Smooth muscle cell (in vitro differentiated cells): Measurements from ENCODE around the gene SP1. TPM values are rescaled to one million over a fixed set of nuclear protein-coding genes. Genes with fewer than 3 reads are reported as not detected.

Source experiments
- DNase-seq: peaks from one replicate; lab custom pipeline; 2025; ENCODE audit not compliant: unreplicated experiment; lab: John Stamatoyannopoulos, UW
- H2AFZ ChIP-seq: fragments of 200-600 bp; sonication (generic); 2 replicates; pipeline ENCODE4 v1.6.0; 2016; ENCODE audit warnings: antibody characterized with exemption, low read depth, mild to moderate bottlenecking
- H3F3A ChIP-seq: fragments of 200-600 bp; sonication (generic); 2 replicates; pipeline ENCODE4 v1.6.0; 2017; ENCODE audit warnings: antibody characterized with exemption, low read depth
- H3K27ac ChIP-seq: fragments of 200-600 bp; sonication (generic); 2 replicates; pipeline ENCODE4 v1.5.1; 2016; ENCODE audit warnings: low read depth, mild to moderate bottlenecking
- H3K27me3 ChIP-seq: fragments of 200-600 bp; sonication (generic); 2 replicates; pipeline ENCODE4 v1.6.1; 2016; ENCODE audit warnings: low read depth, mild to moderate bottlenecking
- H3K36me3 ChIP-seq: fragments of 200-600 bp; sonication (generic); 2 replicates; pipeline ENCODE4 v1.5.1; 2016; ENCODE audit warnings: low read depth
- H3K4me1 ChIP-seq: fragments of 200-600 bp; sonication (generic); 2 replicates; pipeline ENCODE4 v1.5.1; 2016; ENCODE audit warnings: low read depth
- H3K4me2 ChIP-seq: fragments of 200-600 bp; sonication (generic); 2 replicates; pipeline ENCODE4 v1.6.0; 2016; ENCODE audit warnings: mild to moderate bottlenecking
- H3K4me3 ChIP-seq: fragments of 200-600 bp; sonication (generic); 2 replicates; pipeline ENCODE4 v1.5.1; 2016; ENCODE audit warnings: mild to moderate bottlenecking
- H3K79me2 ChIP-seq: fragments of 200-600 bp; sonication (generic); 2 replicates; pipeline ENCODE4 v1.6.0; 2016; ENCODE audit warnings: low read depth, mild to moderate bottlenecking
- H3K9ac ChIP-seq: fragments of 200-600 bp; sonication (generic); 2 replicates; pipeline ENCODE4 v1.6.0; 2016; ENCODE audit warnings: low read depth
- H3K9me3 ChIP-seq: fragments of 200-600 bp; sonication (generic); replicated peaks from 2 replicates; pipeline ENCODE4 v1.5.1; 2016; ENCODE audit warnings: low read depth
- H4K20me1 ChIP-seq: fragments of 200-600 bp; sonication (generic); 2 replicates; pipeline ENCODE4 v1.6.0; 2016; ENCODE audit warnings: low read depth
- WGBS: methylation state at CpG from one replicate; pipeline ENCODE4 v1.1.7; 2016; ENCODE audit warnings: low lambda C conversion rate; 5-methylcytosine and 5-hydroxymethylcytosine counted together
- polyA plus RNA-seq: library from polyadenylated mRNA; unstranded; fragments of >200 nt; fragmentation: Nextera tagmentation; extraction: Ambion mirVana; gene quantifications from 2 replicates; pipeline ENCODE4 v1.2.1, GENCODE V29; 2016
- total RNA-seq: library from RNA; depleted of rRNA; stranded (reverse); fragments of >200 nt; gene quantifications from 2 replicates; pipeline ENCODE4 v1.2.3, GENCODE V29; 2014
- TF ChIP-seq, protein P1 (sequence below): fragments of 200-600 bp; sonication (generic); IDR thresholded peaks from 2 replicates; pipeline ENCODE4 v1.5.1; 2017; ENCODE audit warnings: borderline replicate concordance, mild to moderate bottlenecking, antibody characterized with exemption; ENCODE audit not compliant: insufficient read depth, poor library complexity, severe bottlenecking

Gene SP1
- total and polyA plus RNA-seq, 2 experiments from 2014 or later: 10.1 to 51.5 TPM

- peaks cover 40% of the 10 kb centered on the region for H3K4me1 ChIP-seq
- H3K9ac ChIP-seq: no peak overlapping the region
- H4K20me1 ChIP-seq: peaks cover 100% of the 10 kb centered on the region
- H3F3A ChIP-seq: peaks cover 47% of the 10 kb centered on the region
- H3K27ac ChIP-seq: no peak overlapping the region
- no peak overlapping the region for H3K4me2 ChIP-seq
- no peak overlapping the region for H2AFZ ChIP-seq
- H3K36me3 ChIP-seq: peaks cover 78% of the 10 kb centered on the region
- TF ChIP-seq, protein P1, sequence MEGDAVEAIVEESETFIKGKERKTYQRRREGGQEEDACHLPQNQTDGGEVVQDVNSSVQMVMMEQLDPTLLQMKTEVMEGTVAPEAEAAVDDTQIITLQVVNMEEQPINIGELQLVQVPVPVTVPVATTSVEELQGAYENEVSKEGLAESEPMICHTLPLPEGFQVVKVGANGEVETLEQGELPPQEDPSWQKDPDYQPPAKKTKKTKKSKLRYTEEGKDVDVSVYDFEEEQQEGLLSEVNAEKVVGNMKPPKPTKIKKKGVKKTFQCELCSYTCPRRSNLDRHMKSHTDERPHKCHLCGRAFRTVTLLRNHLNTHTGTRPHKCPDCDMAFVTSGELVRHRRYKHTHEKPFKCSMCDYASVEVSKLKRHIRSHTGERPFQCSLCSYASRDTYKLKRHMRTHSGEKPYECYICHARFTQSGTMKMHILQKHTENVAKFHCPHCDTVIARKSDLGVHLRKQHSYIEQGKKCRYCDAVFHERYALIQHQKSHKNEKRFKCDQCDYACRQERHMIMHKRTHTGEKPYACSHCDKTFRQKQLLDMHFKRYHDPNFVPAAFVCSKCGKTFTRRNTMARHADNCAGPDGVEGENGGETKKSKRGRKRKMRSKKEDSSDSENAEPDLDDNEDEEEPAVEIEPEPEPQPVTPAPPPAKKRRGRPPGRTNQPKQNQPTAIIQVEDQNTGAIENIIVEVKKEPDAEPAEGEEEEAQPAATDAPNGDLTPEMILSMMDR: no peak
- H3K79me2 ChIP-seq: peaks cover 100% of the 10 kb centered on the region
- H3K4me3 ChIP-seq: no peak overlapping the region
- DNase-seq: no peak
- 98% methylated on average over 8 of the region's 8 CpGs for WGBS
- H3K27me3 ChIP-seq: no peaks in the 10 kb centered on the region
- no peaks in the 10 kb centered on the region for H3K9me3 ChIP-seq
These were observed 81.6 kb downstream of the SP1 start for GRCh38 chr12:53461591-53461990.

DNA sequence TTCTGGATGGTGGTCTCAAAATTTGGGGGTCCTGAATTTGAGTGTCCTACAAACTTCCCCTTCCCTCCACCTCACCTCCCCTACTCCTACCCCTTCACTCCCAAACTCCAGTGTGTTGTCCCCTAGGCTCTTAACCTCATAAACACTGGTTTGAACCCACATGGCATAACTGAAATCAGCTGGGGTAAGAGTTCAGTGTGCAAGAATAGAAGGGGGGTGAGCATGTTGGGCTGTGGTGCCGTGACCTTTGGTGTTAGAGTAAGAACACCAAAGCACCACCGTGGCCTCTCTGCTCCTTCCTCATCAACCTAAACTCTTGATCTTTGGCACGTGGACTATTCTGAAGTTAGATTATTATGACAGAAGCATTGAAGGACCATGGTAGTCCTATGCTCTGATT lies 83.0 kb downstream of the SP1 start:
- no peaks in the 10 kb centered on the region for H3K9me3 ChIP-seq
- peak overlapping the region; percentile 33 for H3K27ac ChIP-seq
- H3F3A ChIP-seq: peaks cover 57% of the 10 kb centered on the region
- H3K4me2 ChIP-seq: no peak overlapping the region
- H3K4me3 ChIP-seq: no peak overlapping the region
- H2AFZ ChIP-seq: no peak overlapping the region
- H3K36me3 ChIP-seq: peaks cover 80% of the 10 kb centered on the region
- TF ChIP-seq, protein P1: no peak
- H3K79me2 ChIP-seq: peaks cover 100% of the 10 kb centered on the region
- peaks cover 100% of the 10 kb centered on the region for H4K20me1 ChIP-seq
- DNase-seq: no peak
- H3K27me3 ChIP-seq: no peaks in the 10 kb centered on the region
- WGBS: 94% methylated on average over 3 of the region's 3 CpGs
- H3K9ac ChIP-seq: no peak overlapping the region
- peaks cover 40% of the 10 kb centered on the region for H3K4me1 ChIP-seq

GRCh38 chr12:53463802-53464560 lies 84.0 kb downstream of the SP1 start:
- no peak overlapping the region for H3K4me3 ChIP-seq
- no peak overlapping the region for H3K9ac ChIP-seq
- no peaks in the 10 kb centered on the region for H3K27me3 ChIP-seq
- H3K27ac ChIP-seq: peak overlapping the region; percentile 33
- H3K4me1 ChIP-seq: peaks cover 36% of the 10 kb centered on the region
- no peak overlapping the region for H3K4me2 ChIP-seq
- H3F3A ChIP-seq: peaks cover 56% of the 10 kb centered on the region
- TF ChIP-seq, protein P1: no peak
- H3K9me3 ChIP-seq: no peaks in the 10 kb centered on the region
- peaks cover 100% of the 10 kb centered on the region for H3K79me2 ChIP-seq
- H2AFZ ChIP-seq: no peak overlapping the region
- H3K36me3 ChIP-seq: peaks cover 82% of the 10 kb centered on the region
- peaks cover 100% of the 10 kb centered on the region for H4K20me1 ChIP-seq
- WGBS: 89% methylated on average over 5 of the region's 5 CpGs
- DNase-seq: no peak
